HepG2 (cell line): ENCODE results near the gene STOML1. TPM values are rescaled to one million over a fixed set of nuclear protein-coding genes. Genes with fewer than 3 reads are reported as not detected.

ENCODE experiments used
- ATAC-seq: fragments of 200-7000 bp; cut with Tn5 transposase; 3 replicates; pipeline ENCODE4 v1.9.1; 2020; ENCODE audit warnings: mild to moderate bottlenecking, moderate library complexity
- BruUV-seq: library from RNA; stranded (reverse); fragments of 400-500 nt; replicated peaks from 2 replicates; lab custom pipeline; 2021; lab: Mats Ljungman, UMichigan
- CTCF ChIA-PET: fragments of 300-600 bp; formaldehyde crosslinking; extraction: SDS; loops from one replicate; lab custom pipeline; 2021; ENCODE audit warnings: low total read pairs, inconsistent platforms, low intra/inter-chr PET ratio; lab: Yijun Ruan, JAX
- POLR2A ChIA-PET: fragments of 350-600 bp; sonication (Branson Sonifier 250); formaldehyde crosslinking; loops from one replicate; lab custom pipeline; 2020; ENCODE audit warnings: antibody characterized with exemption, inconsistent platforms; lab: Yijun Ruan, JAX
- DNase-seq: peaks from one replicate; pipeline ENCODE4 v3.0.0-alpha.2; 2015; ENCODE audit warnings: low spot score
- FAIRE-seq: peaks from 3 replicates; lab custom pipeline; 2011; peaks lifted over from hg19 to GRCh38; lab: Jason Lieb, UNC
- H2AFZ ChIP-seq: one replicate; pipeline ENCODE4 v1.6.1; 2011; ENCODE audit warnings: low read length, inconsistent platforms
- H3K27ac ChIP-seq: fragments of 300-600 bp; 3 replicates; pipeline ENCODE4 v1.8.0; 2011; ENCODE audit warnings: mixed run types, mild to moderate bottlenecking, mixed read lengths, low read length, inconsistent platforms; ENCODE audit not compliant: insufficient read depth; ENCODE audit errors: extremely low read length
- H3K27me3 ChIP-seq, 2 experiments: fragments of 200-600 bp in 1 of 2; 2 replicates in 1 of 2; 3 replicates in 1 of 2; pipeline versions ENCODE4 v1.6.0 to v1.8.0; 2011; ENCODE audit warnings: low read length in 2 of 2, mild to moderate bottlenecking in 2 of 2, moderate library complexity in 2 of 2, inconsistent platforms in 1 of 2; ENCODE audit not compliant: insufficient read depth in 2 of 2, control insufficient read depth in 1 of 2
- H3K36me3 ChIP-seq, 2 experiments: fragments of 200-600 bp in 1 of 2; replicated peaks in 1 of 2; 2 replicates in 1 of 2; 3 replicates in 1 of 2; pipeline versions ENCODE4 v1.5.1 to v1.8.0; 2011; ENCODE audit warnings: low read length in 2 of 2, inconsistent platforms in 1 of 2; ENCODE audit not compliant: insufficient read depth in 2 of 2, control insufficient read depth in 1 of 2
- H3K4me1 ChIP-seq: 2 replicates; pipeline ENCODE4 v1.5.1; 2012; ENCODE audit warnings: low read length, inconsistent platforms; ENCODE audit not compliant: insufficient read depth
- H3K4me2 ChIP-seq: 2 replicates; pipeline ENCODE4 v1.6.0; 2011; ENCODE audit warnings: low read depth, low read length, inconsistent platforms
- H3K4me3 ChIP-seq, 3 experiments: fragments of 200-600 bp in 1 of 3; sonication (generic), shearing (Covaris generic) in 1 of 3; replicated peaks in 1 of 3; 2 replicates each; pipeline ENCODE4 v1.5.1; 2011 to 2016; ENCODE audit warnings: low read length in 3 of 3, inconsistent platforms in 2 of 3, low read depth in 2 of 3, mild to moderate bottlenecking in 2 of 3, control low read depth in 1 of 3, mixed read lengths in 1 of 3; ENCODE audit not compliant: insufficient read depth in 1 of 3
- H3K79me2 ChIP-seq: one replicate; pipeline ENCODE4 v1.6.1; 2011; ENCODE audit warnings: low read length, inconsistent platforms; ENCODE audit not compliant: insufficient read depth
- H3K9ac ChIP-seq: 2 replicates; pipeline ENCODE4 v1.6.0; 2011; ENCODE audit warnings: mild to moderate bottlenecking, low read depth, low read length, inconsistent platforms; ENCODE audit not compliant: insufficient read depth
- H3K9me3 ChIP-seq: 2 replicates; pipeline ENCODE4 v1.5.1; 2012; ENCODE audit warnings: mild to moderate bottlenecking, low read length
- H4K20me1 ChIP-seq: 2 replicates; pipeline ENCODE4 v1.6.0; 2011; ENCODE audit warnings: inconsistent platforms, mild to moderate bottlenecking, low read length, moderate library complexity; ENCODE audit not compliant: insufficient read depth
- GLMP ChIP-seq: sonication (generic); formaldehyde crosslinking; IDR thresholded peaks from 2 replicates; pipeline ENCODE4 v1.9.0; 2021; ENCODE audit warnings: missing genetic modification reagents, mild to moderate bottlenecking, borderline replicate concordance
- ISL2 ChIP-seq: sonication (generic); formaldehyde crosslinking; IDR thresholded peaks from 2 replicates; pipeline ENCODE4 v1.5.0; 2020; ENCODE audit warnings: missing genetic modification reagents
- KDM1A ChIP-seq: IDR thresholded peaks from 2 replicates; pipeline ENCODE4 v1.6.1; 2016; ENCODE audit warnings: missing compliant biosample characterization
- NONO ChIP-seq, 2 experiments: fragments of 450-650 bp in 1 of 2; sonication (generic) in 1 of 2; formaldehyde crosslinking in 1 of 2; IDR thresholded peaks in 1 of 2; conservative IDR thresholded peaks in 1 of 2; 2 replicates each; pipeline versions ENCODE4 v1.6.1 to v1.8.0; 2017 to 2022; ENCODE audit warnings: mild to moderate bottlenecking in 1 of 2, missing genetic modification reagents in 1 of 2, moderate library complexity in 1 of 2
- RXRB ChIP-seq: IDR thresholded peaks from 2 replicates; pipeline ENCODE4 v1.6.1; 2016; ENCODE audit warnings: borderline replicate concordance, missing genetic modification reagents, missing compliant biosample characterization
- ZNF18 ChIP-seq: sonication (generic); formaldehyde crosslinking; IDR thresholded peaks from 2 replicates; pipeline ENCODE4 v1.8.0; 2022; ENCODE audit warnings: mild to moderate bottlenecking, missing genetic modification reagents; ENCODE audit not compliant: insufficient replicate concordance
- ZNF572 ChIP-seq: sonication (generic); formaldehyde crosslinking; IDR thresholded peaks from 2 replicates; pipeline ENCODE4 v1.5.1; 2020; ENCODE audit warnings: mild to moderate bottlenecking, missing genetic modification reagents
- ZNF780A ChIP-seq: sonication (generic); formaldehyde crosslinking; IDR thresholded peaks from 2 replicates; pipeline ENCODE4 v1.8.0; 2022; ENCODE audit warnings: mild to moderate bottlenecking, missing genetic modification reagents, moderate library complexity
- WGBS: methylation state at CpG from one replicate; pipeline ENCODE4 v1.1.6; 2017; ENCODE audit warnings: low lambda C conversion rate; 5-methylcytosine and 5-hydroxymethylcytosine counted together
- in situ Hi-C: cut with HindIII; loops from 2 replicates; pipeline ENCODE4 v1.10.0; 2017; ENCODE audit warnings: low pct_unique_long_range_greater_than_20kb; ENCODE audit not compliant: extremely low pct_ligation_motif_present
- intact Hi-C: fragments of 100-400 bp; cut with micrococcal nuclease; formaldehyde crosslinking; loops from one replicate; pipeline ENCODE4 v1.10.0; 2022; ENCODE audit not compliant: unreplicated experiment
- polyA plus RNA-seq, 8 experiments: library from polyadenylated mRNA; depleted of rRNA in 3 of 8; stranded (reverse) in 7 of 8; unstranded in 1 of 8; fragments of >200 nt; fragmentation: Illumina TruSeq in 4 of 8; extraction: Trizol in 4 of 8; gene quantifications; 2 replicates each; pipeline versions ENCODE4 v1.2.1 to v1.2.3, GENCODE V29; 2011 to 2016; ENCODE audit warnings: low read depth in 4 of 8, missing spikeins in 1 of 8, mixed read lengths in 1 of 8; ENCODE audit not compliant: insufficient read depth in 1 of 8
- total RNA-seq, 5 experiments: library from RNA; depleted of rRNA; stranded (reverse); fragments of >200 nt; fragmentation: Illumina TruSeq; extraction: Trizol; gene quantifications; 2 replicates each; pipeline ENCODE4 v1.2.3, GENCODE V29; 2016; ENCODE audit warnings: low read depth in 1 of 5
- TF ChIP-seq, protein P1 (sequence below): sonication (generic); formaldehyde crosslinking; IDR thresholded peaks from 2 replicates; pipeline ENCODE4 v1.5.0; 2020; ENCODE audit warnings: mild to moderate bottlenecking, missing genetic modification reagents
- TF ChIP-seq, protein P2 (sequence below): IDR thresholded peaks from 2 replicates; pipeline ENCODE4 v1.6.1; 2016

The STOML1 gene
- total and polyA plus RNA-seq, 2 of the 13 experiments (the other 11 are each of a cell fraction or from before 2014, with no cell fraction given), result 3.5 to 3.7 TPM

- 92% methylated on average over 2 of the region's 2 CpGs for WGBS
- ChIA-PET POLR2A (no interaction called here), CTCF (no interaction called here)
- H3K27ac ChIP-seq, result no peak overlapping the region
- H3K9me3 ChIP-seq, result no peaks in the 10 kb centered on the region
- H3K9ac ChIP-seq, result no peak overlapping the region
- no peaks in the 10 kb centered on the region for H4K20me1 ChIP-seq
- no peaks in the 10 kb centered on the region for H3K79me2 ChIP-seq
- TF ChIP-seq NONO (IDR thresholded peaks at IDR 0.05), result no peak
- no peak for TF ChIP-seq NONO (CRISPR knock-in tag; conservative IDR thresholded peaks at IDR 0.05)
- TF ChIP-seq, protein P1, sequence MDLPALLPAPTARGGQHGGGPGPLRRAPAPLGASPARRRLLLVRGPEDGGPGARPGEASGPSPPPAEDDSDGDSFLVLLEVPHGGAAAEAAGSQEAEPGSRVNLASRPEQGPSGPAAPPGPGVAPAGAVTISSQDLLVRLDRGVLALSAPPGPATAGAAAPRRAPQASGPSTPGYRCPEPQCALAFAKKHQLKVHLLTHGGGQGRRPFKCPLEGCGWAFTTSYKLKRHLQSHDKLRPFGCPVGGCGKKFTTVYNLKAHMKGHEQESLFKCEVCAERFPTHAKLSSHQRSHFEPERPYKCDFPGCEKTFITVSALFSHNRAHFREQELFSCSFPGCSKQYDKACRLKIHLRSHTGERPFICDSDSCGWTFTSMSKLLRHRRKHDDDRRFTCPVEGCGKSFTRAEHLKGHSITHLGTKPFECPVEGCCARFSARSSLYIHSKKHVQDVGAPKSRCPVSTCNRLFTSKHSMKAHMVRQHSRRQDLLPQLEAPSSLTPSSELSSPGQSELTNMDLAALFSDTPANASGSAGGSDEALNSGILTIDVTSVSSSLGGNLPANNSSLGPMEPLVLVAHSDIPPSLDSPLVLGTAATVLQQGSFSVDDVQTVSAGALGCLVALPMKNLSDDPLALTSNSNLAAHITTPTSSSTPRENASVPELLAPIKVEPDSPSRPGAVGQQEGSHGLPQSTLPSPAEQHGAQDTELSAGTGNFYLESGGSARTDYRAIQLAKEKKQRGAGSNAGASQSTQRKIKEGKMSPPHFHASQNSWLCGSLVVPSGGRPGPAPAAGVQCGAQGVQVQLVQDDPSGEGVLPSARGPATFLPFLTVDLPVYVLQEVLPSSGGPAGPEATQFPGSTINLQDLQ, result no peak
- no peak for TF ChIP-seq KDM1A (CRISPR knock-in tag)
- TF ChIP-seq, protein P2, sequence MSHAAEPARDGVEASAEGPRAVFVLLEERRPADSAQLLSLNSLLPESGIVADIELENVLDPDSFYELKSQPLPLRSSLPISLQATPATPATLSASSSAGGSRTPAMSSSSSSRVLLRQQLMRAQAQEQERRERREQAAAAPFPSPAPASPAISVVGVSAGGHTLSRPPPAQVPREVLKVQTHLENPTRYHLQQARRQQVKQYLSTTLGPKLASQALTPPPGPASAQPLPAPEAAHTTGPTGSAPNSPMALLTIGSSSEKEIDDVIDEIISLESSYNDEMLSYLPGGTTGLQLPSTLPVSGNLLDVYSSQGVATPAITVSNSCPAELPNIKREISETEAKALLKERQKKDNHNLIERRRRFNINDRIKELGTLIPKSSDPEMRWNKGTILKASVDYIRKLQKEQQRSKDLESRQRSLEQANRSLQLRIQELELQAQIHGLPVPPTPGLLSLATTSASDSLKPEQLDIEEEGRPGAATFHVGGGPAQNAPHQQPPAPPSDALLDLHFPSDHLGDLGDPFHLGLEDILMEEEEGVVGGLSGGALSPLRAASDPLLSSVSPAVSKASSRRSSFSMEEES (CRISPR knock-in tag), result no peak
- TF ChIP-seq ISL2 (CRISPR knock-in tag), result no peak
- TF ChIP-seq GLMP (CRISPR knock-in tag), result no peak
- no peak for TF ChIP-seq ZNF572 (CRISPR knock-in tag)
- TF ChIP-seq ZNF780A (CRISPR knock-in tag), result no peak
- no peak for TF ChIP-seq ZNF18 (CRISPR knock-in tag)
- TF ChIP-seq RXRB, result no peak
- BruUV-seq, result no TSS peak
- peaks cover 16% of the 10 kb centered on the region for H3K4me1 ChIP-seq
- no peak overlapping the region for H3K4me2 ChIP-seq
- FAIRE-seq, result no peak
- no peak for DNase-seq
- H3K36me3 ChIP-seq, result peaks cover 3 to 16% of the 10 kb centered on the region in 2 experiments; a peak in 4 of 5 replicates
- no peaks in the 10 kb centered on the region for H3K27me3 ChIP-seq
- intact Hi-C loops, result no loop called here
- no peak for ATAC-seq
- in situ Hi-C loops, result no loop called here
- no peak overlapping the region for H2AFZ ChIP-seq
- no peak overlapping the region for H3K4me3 ChIP-seq
Observed at GRCh38 chr15:74011610-74012009, 19.5 kb upstream of the STOML1 start.
